Liver (tissue), 9 donors: ENCODE data around the gene SUPT5H. TPM values are rescaled to one million over a fixed set of nuclear protein-coding genes. Genes with fewer than 3 reads are reported as not detected.

Experiments
- DNase-seq: peaks from one replicate; pipeline ENCODE4 v3.0.0-alpha.2; 2017; ENCODE audit warnings: low spot score
- H3K27ac ChIP-seq, 2 donors: one replicate each; pipeline ENCODE4 v1.7.0; 2013; ENCODE audit warnings: inconsistent platforms in 2 of 2, low read length in 2 of 2, control low read depth in 1 of 2, low read depth in 1 of 2, mild to moderate bottlenecking in 1 of 2
- H3K27me3 ChIP-seq, 4 donors: one replicate each; pipeline versions ENCODE4 v1.6.1 to v1.7.0; 2013; ENCODE audit warnings: low read length in 3 of 4, inconsistent platforms in 1 of 4, mild to moderate bottlenecking in 1 of 4, moderate library complexity in 1 of 4; ENCODE audit not compliant: control insufficient read depth in 4 of 4, insufficient read depth in 4 of 4
- H3K36me3 ChIP-seq, 4 donors: one replicate each; pipeline versions ENCODE4 v1.6.1 to v1.7.0; 2013; ENCODE audit warnings: low read length in 3 of 4, mild to moderate bottlenecking in 3 of 4, low read depth in 1 of 4, moderate library complexity in 1 of 4; ENCODE audit not compliant: control insufficient read depth in 4 of 4, insufficient read depth in 3 of 4
- H3K4me1 ChIP-seq, 4 donors: one replicate each; pipeline versions ENCODE4 v1.6.1 to v1.7.0; 2013; ENCODE audit warnings: low read length in 3 of 4, mild to moderate bottlenecking in 3 of 4, moderate library complexity in 1 of 4; ENCODE audit not compliant: control insufficient read depth in 4 of 4, insufficient read depth in 4 of 4
- H3K4me3 ChIP-seq, 3 donors: one replicate each; pipeline versions ENCODE4 v1.6.1 to v1.7.0; 2013; ENCODE audit warnings: low read length in 3 of 3, control low read depth in 1 of 3, low read depth in 1 of 3, mild to moderate bottlenecking in 1 of 3
- H3K9ac ChIP-seq, 2 donors: one replicate each; pipeline ENCODE4 v1.7.0; 2013; ENCODE audit warnings: low read length in 2 of 2, mild to moderate bottlenecking in 2 of 2, moderate library complexity in 2 of 2, control low read depth in 1 of 2, low read depth in 1 of 2
- H3K9me3 ChIP-seq, 4 donors: one replicate each; pipeline versions ENCODE4 v1.6.1 to v1.7.0; 2013; ENCODE audit warnings: low read length in 3 of 4; ENCODE audit not compliant: control insufficient read depth in 4 of 4
- EGR1 ChIP-seq, 2 donors: IDR thresholded peaks; 2 replicates each; pipeline ENCODE4 v1.6.1; 2016 to 2018; ENCODE audit warnings: antibody characterized with exemption in 2 of 2, low read depth in 2 of 2
- FOXA1 ChIP-seq: IDR thresholded peaks from 2 replicates; pipeline ENCODE4 v1.6.1; 2016; ENCODE audit warnings: antibody characterized with exemption
- FOXA2 ChIP-seq: IDR thresholded peaks from 2 replicates; pipeline ENCODE4 v1.6.1; 2016; ENCODE audit warnings: antibody characterized with exemption
- GABPA ChIP-seq, 2 donors: IDR thresholded peaks in 1 of 2; conservative IDR thresholded peaks in 1 of 2; 2 replicates each; pipeline ENCODE4 v1.6.1; 2016; ENCODE audit warnings: antibody characterized with exemption in 2 of 2, mild to moderate bottlenecking in 1 of 2, moderate library complexity in 1 of 2
- HNF4A ChIP-seq, 2 donors: conservative IDR thresholded peaks; 2 replicates each; pipeline ENCODE4 v1.6.1; 2016; ENCODE audit warnings: antibody characterized with exemption in 2 of 2, mild to moderate bottlenecking in 2 of 2
- HNF4G ChIP-seq: IDR thresholded peaks from 2 replicates; pipeline ENCODE4 v1.6.1; 2016; ENCODE audit warnings: antibody characterized with exemption
- JUND ChIP-seq, 2 donors: IDR thresholded peaks; 2 replicates each; pipeline ENCODE4 v1.6.1; 2016; ENCODE audit warnings: antibody characterized with exemption in 2 of 2
- MAX ChIP-seq: IDR thresholded peaks from 2 replicates; pipeline ENCODE4 v1.6.1; 2016; ENCODE audit warnings: antibody characterized with exemption
- NR2F2 ChIP-seq: IDR thresholded peaks from 2 replicates; pipeline ENCODE4 v1.6.1; 2016; ENCODE audit warnings: antibody characterized with exemption
- RAD21 ChIP-seq, 2 donors: IDR thresholded peaks; 2 replicates each; pipeline ENCODE4 v1.6.1; 2016; ENCODE audit warnings: antibody characterized with exemption in 2 of 2, mild to moderate bottlenecking in 2 of 2
- REST ChIP-seq: IDR thresholded peaks from 2 replicates; pipeline ENCODE4 v1.6.1; 2016; ENCODE audit warnings: antibody characterized with exemption, mild to moderate bottlenecking
- RXRA ChIP-seq, 2 donors: IDR thresholded peaks; 2 replicates each; pipeline ENCODE4 v1.6.1; 2017 to 2018; ENCODE audit warnings: antibody characterized with exemption in 2 of 2, mild to moderate bottlenecking in 1 of 2
- SP1 ChIP-seq: IDR thresholded peaks from 2 replicates; pipeline ENCODE4 v1.6.1; 2018; ENCODE audit warnings: antibody characterized with exemption, mild to moderate bottlenecking
- TAF1 ChIP-seq: conservative IDR thresholded peaks from 2 replicates; pipeline ENCODE4 v1.6.1; 2016; ENCODE audit warnings: antibody characterized with exemption, mild to moderate bottlenecking
- YY1 ChIP-seq: IDR thresholded peaks from 2 replicates; pipeline ENCODE4 v1.6.1; 2016; ENCODE audit warnings: antibody characterized with exemption, mild to moderate bottlenecking
- WGBS: extraction: QIAGEN DNeasy Blood & Tissue Kit; methylation state at CpG from one replicate; pipeline ENCODE4 v1.1.7; 2013; 5-methylcytosine and 5-hydroxymethylcytosine counted together
- polyA plus RNA-seq, 2 donors: library from polyadenylated mRNA; stranded (reverse) in 1 of 2; unstranded in 1 of 2; fragments of 200-250 nt in 1 of 2; fragments of >200 nt in 1 of 2; fragmentation: Nextera tagmentation in 1 of 2; extraction: Ambion mirVana in 1 of 2; gene quantifications; one replicate each; pipeline versions ENCODE4 v1.2.1 to v1.2.3, GENCODE V29; 2013 to 2015
- total RNA-seq, 2 donors: library from RNA; depleted of rRNA; stranded (reverse); fragments of >200 nt; gene quantifications; one replicate each; pipeline ENCODE4 v1.2.3, GENCODE V29; 2014
- TF ChIP-seq, protein P1 (sequence below): IDR thresholded peaks from 2 replicates; pipeline ENCODE4 v1.6.1; 2016; ENCODE audit warnings: antibody characterized with exemption
- TF ChIP-seq, protein P2 (sequence below): fragments of 150-350 bp; IDR thresholded peaks from 2 replicates; pipeline ENCODE4 v1.5.1; 2017; ENCODE audit warnings: improper control_type of control experiment, low read depth, low read length; ENCODE audit not compliant: missing input control
- TF ChIP-seq, protein P3 (sequence below): IDR thresholded peaks from 2 replicates; pipeline ENCODE4 v1.6.1; 2016; ENCODE audit warnings: antibody characterized with exemption
- donor health status: healthy.
- donor health status: healthy.
- donor health status: healthy.
- donor health status: healthy.
- donor health status: healthy.

The SUPT5H gene
- total and polyA plus RNA-seq, 4 donors, result 19.3 to 52.5 (median 45.2) TPM

GRCh38 chr19:39407410-39407659 lies 38.0 kb upstream of the SUPT5H start:
- WGBS, result under 1% methylated on average over 14 of the region's 14 CpGs
- DNase-seq, result no peak

More at GRCh38 chr19:39407410-39407659, 38.0 kb upstream of the SUPT5H start:
- Histone ChIP-seq H3K9ac (peak overlapping the region; percentile 98 to 99), H3K27me3 (no peaks in the 10 kb centered on the region), H3K36me3 (peaks cover 0 to 9% (median 0%) of the 10 kb centered on the region in 4 donors), H3K9me3 (no peaks in the 10 kb centered on the region), H3K4me1 (peaks cover 7 to 25% (median 13%) of the 10 kb centered on the region in 4 donors), H3K4me3 (peak overlapping the region; percentile 89 to 95 (median 94)), H3K27ac (peak overlapping the region; percentile 89 to 95)
- no peak for TF ChIP-seq FOXA1
- no peak for TF ChIP-seq JUND (IDR thresholded peaks at IDR 0.05)
- no peak for TF ChIP-seq TAF1
- no peak for TF ChIP-seq FOXA2
- TF ChIP-seq, protein P1, sequence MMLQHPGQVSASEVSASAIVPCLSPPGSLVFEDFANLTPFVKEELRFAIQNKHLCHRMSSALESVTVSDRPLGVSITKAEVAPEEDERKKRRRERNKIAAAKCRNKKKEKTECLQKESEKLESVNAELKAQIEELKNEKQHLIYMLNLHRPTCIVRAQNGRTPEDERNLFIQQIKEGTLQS, result no peak
- TF ChIP-seq SP1, result no peak
- TF ChIP-seq HNF4G, result no peak
- TF ChIP-seq EGR1 (IDR thresholded peaks at IDR 0.05; ENCODE audit: low read depth in 2 of 2), result no peak
- no peak for TF ChIP-seq RXRA (IDR thresholded peaks at IDR 0.05)
- TF ChIP-seq YY1, result no peak
- TF ChIP-seq, protein P2, sequence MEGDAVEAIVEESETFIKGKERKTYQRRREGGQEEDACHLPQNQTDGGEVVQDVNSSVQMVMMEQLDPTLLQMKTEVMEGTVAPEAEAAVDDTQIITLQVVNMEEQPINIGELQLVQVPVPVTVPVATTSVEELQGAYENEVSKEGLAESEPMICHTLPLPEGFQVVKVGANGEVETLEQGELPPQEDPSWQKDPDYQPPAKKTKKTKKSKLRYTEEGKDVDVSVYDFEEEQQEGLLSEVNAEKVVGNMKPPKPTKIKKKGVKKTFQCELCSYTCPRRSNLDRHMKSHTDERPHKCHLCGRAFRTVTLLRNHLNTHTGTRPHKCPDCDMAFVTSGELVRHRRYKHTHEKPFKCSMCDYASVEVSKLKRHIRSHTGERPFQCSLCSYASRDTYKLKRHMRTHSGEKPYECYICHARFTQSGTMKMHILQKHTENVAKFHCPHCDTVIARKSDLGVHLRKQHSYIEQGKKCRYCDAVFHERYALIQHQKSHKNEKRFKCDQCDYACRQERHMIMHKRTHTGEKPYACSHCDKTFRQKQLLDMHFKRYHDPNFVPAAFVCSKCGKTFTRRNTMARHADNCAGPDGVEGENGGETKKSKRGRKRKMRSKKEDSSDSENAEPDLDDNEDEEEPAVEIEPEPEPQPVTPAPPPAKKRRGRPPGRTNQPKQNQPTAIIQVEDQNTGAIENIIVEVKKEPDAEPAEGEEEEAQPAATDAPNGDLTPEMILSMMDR, result no peak
- no peak for TF ChIP-seq NR2F2
- no peak for TF ChIP-seq HNF4A (conservative IDR thresholded peaks at IDR 0.05)
- TF ChIP-seq, protein P3, sequence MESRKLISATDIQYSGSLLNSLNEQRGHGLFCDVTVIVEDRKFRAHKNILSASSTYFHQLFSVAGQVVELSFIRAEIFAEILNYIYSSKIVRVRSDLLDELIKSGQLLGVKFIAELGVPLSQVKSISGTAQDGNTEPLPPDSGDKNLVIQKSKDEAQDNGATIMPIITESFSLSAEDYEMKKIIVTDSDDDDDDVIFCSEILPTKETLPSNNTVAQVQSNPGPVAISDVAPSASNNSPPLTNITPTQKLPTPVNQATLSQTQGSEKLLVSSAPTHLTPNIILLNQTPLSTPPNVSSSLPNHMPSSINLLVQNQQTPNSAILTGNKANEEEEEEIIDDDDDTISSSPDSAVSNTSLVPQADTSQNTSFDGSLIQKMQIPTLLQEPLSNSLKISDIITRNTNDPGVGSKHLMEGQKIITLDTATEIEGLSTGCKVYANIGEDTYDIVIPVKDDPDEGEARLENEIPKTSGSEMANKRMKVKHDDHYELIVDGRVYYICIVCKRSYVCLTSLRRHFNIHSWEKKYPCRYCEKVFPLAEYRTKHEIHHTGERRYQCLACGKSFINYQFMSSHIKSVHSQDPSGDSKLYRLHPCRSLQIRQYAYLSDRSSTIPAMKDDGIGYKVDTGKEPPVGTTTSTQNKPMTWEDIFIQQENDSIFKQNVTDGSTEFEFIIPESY, result no peak
- no peak for TF ChIP-seq MAX
- TF ChIP-seq REST, result no peak
- TF ChIP-seq RAD21 (IDR thresholded peaks at IDR 0.05), result no peak
- TF ChIP-seq GABPA (IDR thresholded peaks at IDR 0.05 in 1 of 2, conservative IDR thresholded peaks at IDR 0.05 in 1 of 2), result no peak
